Activated CD8-positive, alpha-beta memory T cell treated with anti-CD3 and anti-CD28 coated beads for 1 hour (primary cell): ENCODE data around the gene MAPT.

Source experiments
- DNase-seq, 2 donors: peaks; one replicate each; pipeline ENCODE4 v3.0.0-alpha.2; 2020; ENCODE audit warnings: low read depth in 1 of 2; ENCODE audit errors: extremely low read depth in 1 of 2

Gene MAPT

GRCh38 chr17:46025060-46025459 lies 130.7 kb downstream of the MAPT start:
- no peak for DNase-seq

DNA sequence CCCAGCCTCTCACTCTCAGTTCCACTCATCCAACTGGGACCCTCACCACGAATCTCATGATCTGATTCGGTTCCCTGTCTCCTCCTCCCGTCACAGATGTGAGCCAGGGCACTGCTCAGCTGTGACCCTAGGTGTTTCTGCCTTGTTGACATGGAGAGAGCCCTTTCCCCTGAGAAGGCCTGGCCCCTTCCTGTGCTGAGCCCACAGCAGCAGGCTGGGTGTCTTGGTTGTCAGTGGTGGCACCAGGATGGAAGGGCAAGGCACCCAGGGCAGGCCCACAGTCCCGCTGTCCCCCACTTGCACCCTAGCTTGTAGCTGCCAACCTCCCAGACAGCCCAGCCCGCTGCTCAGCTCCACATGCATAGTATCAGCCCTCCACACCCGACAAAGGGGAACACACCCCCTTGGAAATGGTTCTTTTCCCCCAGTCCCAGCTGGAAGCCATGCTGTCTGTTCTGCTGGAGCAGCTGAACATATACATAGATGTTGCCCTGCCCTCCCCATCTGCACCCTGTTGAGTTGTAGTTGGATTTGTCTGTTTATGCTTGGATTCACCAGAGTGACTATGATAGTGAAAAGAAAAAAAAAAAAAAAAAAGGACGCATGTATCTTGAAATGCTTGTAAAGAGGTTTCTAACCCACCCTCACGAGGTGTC lies 131.3 kb downstream of the MAPT start:
- DNase-seq, result no peak

GRCh38 chr17:46026166-46027047 lies 132.1 kb downstream of the MAPT start:
- DNase-seq, result no peak

GRCh38 chr17:46027048-46027975 lies 133.0 kb downstream of the MAPT start:
- no peak for DNase-seq

- DNase-seq, result no peak
These were observed 133.6 kb downstream of the MAPT start for GRCh38 chr17:46027976-46028325.

- DNase-seq, result no peak
These were observed 134.0 kb downstream of the MAPT start for GRCh38 chr17:46028374-46028773.

DNA sequence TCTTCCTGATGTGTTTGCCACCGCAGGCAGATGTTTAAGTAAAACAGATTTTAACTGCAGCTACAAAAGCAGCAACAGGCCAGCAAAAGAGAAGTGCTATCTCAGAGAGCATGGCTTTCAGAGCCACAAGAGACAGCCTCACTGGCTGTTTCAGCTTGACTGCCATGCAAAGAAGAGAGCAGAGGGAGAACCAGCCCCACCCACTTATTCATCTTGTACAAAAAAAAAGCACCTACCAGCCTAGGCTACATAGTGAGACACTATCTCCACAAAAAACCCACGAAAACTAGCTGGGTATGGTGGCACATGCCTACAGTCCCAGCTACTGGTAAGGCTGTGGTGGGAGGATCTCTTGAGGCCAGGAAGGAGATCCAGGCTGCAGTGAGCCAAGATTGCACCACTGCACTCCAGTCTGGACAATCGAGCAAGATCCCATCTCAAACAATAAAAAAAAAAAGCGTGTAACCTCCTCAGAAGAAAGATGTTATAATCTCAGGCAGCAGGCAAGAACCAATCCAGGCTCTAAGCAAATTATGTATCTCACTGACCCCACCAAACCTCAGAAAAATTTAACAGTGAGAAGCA lies 134.7 kb downstream of the MAPT start:
- no peak for DNase-seq

DNA sequence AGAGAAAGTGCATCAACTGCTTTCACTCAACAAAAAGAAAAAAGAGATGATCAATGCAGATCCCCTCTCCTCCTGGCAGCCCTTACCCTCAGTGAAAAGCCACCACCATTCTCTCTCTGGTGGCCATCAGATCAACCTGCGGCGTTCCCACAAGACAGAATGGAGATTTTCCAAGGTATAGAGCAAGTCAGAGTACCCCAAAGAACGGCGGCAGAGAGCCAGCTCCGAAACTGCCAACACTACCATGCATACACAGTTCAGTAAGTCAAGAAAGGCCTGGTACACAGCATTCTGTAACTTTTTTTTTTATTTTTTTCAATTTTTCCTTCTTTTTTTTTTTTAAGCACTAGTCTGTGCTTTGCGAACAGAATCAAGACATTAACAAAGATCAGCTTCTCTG lies 135.3 kb downstream of the MAPT start:
- no peak for DNase-seq

DNA sequence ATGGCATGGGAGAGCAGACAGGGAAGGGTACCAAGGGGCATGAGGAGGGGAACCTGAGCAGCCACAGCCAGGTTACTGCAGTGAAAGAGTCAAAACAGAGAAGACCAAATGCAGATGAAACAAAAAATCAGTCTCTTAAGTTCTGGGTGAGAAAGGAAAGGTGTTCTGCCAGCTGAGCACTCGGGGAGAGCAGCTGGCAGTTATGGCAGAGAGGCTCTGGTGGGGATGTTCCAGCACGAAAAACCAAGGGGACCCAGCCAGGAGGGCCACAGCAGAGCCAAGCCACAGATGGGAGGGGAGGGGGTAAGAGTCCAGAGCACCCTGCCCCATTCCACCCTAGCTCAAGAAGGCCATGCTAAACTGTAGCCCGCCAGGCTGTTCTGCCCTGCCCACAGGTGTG lies 136.4 kb downstream of the MAPT start:
- no peak for DNase-seq

DNA sequence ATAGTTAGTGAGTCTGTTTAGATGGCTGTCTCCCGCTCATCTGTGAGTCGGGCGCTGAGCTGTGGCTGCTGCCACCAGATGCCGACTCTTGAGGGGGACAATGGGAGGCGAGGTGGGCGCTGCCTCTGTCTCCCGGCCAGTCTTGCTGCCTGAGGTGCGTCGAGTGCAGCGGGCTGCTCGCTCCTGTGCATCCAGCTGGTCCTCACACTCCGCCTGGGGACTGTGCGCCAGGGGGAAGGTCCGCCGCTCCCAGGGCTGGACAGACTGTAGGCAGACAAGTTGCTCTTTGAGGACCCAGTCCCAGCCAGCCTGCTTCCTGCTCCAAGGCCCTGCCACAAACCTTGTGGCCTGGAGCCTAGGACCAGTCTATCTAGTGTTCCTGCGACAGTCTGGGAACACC lies 137.1 kb downstream of the MAPT start:
- DNase-seq, result no peak

- no peak for DNase-seq
These were observed 137.6 kb downstream of the MAPT start for GRCh38 chr17:46031920-46032319.

- DNase-seq, result no peak
These were observed 138.6 kb downstream of the MAPT start for GRCh38 chr17:46032909-46033308.

GRCh38 chr17:46033392-46033791 lies 139.0 kb downstream of the MAPT start:
- DNase-seq, result no peak

- no peak for DNase-seq
These were observed 140.9 kb downstream of the MAPT start for GRCh38 chr17:46035112-46035818.

DNA sequence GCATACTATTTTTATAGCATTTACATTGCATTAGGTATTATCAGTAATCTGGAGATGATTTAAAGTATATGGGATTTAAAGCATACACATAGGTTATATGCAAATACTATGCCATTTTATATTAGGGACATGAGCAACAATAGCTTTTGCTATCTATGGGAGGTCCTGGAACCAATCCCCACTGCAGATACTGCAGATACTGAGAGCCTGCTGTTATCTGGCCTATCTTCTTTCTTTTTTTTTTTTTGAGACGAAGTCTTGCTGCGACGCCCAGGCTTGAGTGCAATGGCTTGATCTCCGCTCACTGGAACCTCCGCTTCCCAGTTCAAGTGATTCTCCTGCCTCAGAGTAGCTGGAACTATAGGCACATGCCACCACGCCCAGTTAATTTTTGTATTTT lies 142.1 kb downstream of the MAPT start:
- DNase-seq, result no peak

GRCh38 chr17:46037722-46038255 lies 143.4 kb downstream of the MAPT start:
- no peak for DNase-seq

DNA sequence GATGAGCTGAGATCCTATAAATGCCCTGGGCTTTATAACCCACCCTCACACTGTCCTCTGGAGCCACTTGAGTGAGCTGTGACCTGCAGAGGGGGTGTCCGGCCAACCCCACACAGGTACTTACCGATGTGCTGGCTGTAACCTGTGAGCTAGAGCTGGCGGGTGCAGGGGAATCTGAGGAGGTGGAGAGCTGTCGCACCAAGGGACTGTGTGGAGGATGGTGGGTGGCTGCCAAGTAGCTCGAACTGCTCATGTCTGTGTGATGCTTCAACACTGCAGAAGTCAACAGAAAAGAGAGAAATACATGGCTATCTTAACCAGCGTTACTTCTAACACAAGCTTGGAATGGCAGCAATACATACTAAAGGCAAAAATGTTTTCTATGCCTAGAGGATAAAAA lies 144.1 kb downstream of the MAPT start:
- no peak for DNase-seq

- no peak for DNase-seq
These were observed 144.6 kb downstream of the MAPT start for GRCh38 chr17:46038937-46039336.

- no peak for DNase-seq
These were observed 145.3 kb downstream of the MAPT start for GRCh38 chr17:46039592-46040186.

GRCh38 chr17:46042246-46042645 lies 147.9 kb downstream of the MAPT start:
- no peak for DNase-seq
